Mucosa of gallbladder (tissue), 1 donor: ENCODE results near the gene ESR2. TPM values are rescaled to one million over a fixed set of nuclear protein-coding genes. Genes with fewer than 3 reads are reported as not detected.
"Not testable (repeated sequence)": the region's sequence is repeated elsewhere in the genome, so short reads cannot be mapped to it uniquely, and the experiment has no call there.

Experiments
- DNase-seq: peaks from one replicate; pipeline ENCODE4 v3.0.0-alpha.2; 2020; ENCODE audit warnings: low spot score
- total RNA-seq: library from RNA; stranded (reverse); gene quantifications from one replicate; pipeline ENCODE4 v1.2.1, GENCODE V29; 2021
- donor health status: DM: no; HTN: no; CAD: no.

Gene ESR2
- total RNA-seq, 1 donor from 2014 or later, result 0.26 TPM

GRCh38 chr14:64221391-64222003 lies 72.7 kb downstream of the ESR2 start:
- no peak for DNase-seq

GRCh38 chr14:64220466-64220865 lies 73.7 kb downstream of the ESR2 start:
- peak; percentile 28 for DNase-seq

GRCh38 chr14:64220056-64220455 lies 74.1 kb downstream of the ESR2 start:
- no peak for DNase-seq

GRCh38 chr14:64218344-64219240 lies 75.6 kb downstream of the ESR2 start:
- DNase-seq, result no peak

GRCh38 chr14:64217834-64218233 lies 76.3 kb downstream of the ESR2 start:
- no peak for DNase-seq

GRCh38 chr14:64217308-64217707 lies 76.9 kb downstream of the ESR2 start:
- DNase-seq, result no peak

GRCh38 chr14:64215978-64216377 lies 78.2 kb downstream of the ESR2 start:
- DNase-seq, result no peak

- DNase-seq, result no peak
These were observed 78.9 kb downstream of the ESR2 start for GRCh38 chr14:64215274-64215673.

GRCh38 chr14:64213853-64214570 lies 80.2 kb downstream of the ESR2 start:
- DNase-seq, result no peak

- DNase-seq, result no peak
These were observed 81.1 kb downstream of the ESR2 start for GRCh38 chr14:64213086-64213485.

GRCh38 chr14:64212666-64213065 lies 81.5 kb downstream of the ESR2 start:
- no peak for DNase-seq

- not testable (repeated sequence) for DNase-seq
These were observed 83.3 kb downstream of the ESR2 start for GRCh38 chr14:64210912-64211311.

GRCh38 chr14:64210216-64210615 lies 84.0 kb downstream of the ESR2 start:
- DNase-seq, result no peak

- peak; percentile 40 for DNase-seq
These were observed 84.6 kb downstream of the ESR2 start for GRCh38 chr14:64209444-64210131.

GRCh38 chr14:64208981-64209380 lies 85.2 kb downstream of the ESR2 start:
- DNase-seq, result no peak

GRCh38 chr14:64208261-64208660 lies 85.9 kb downstream of the ESR2 start:
- DNase-seq, result no peak

GRCh38 chr14:64203366-64204006 lies 90.7 kb downstream of the ESR2 start:
- DNase-seq, result no peak

GRCh38 chr14:64202716-64203115 lies 91.5 kb downstream of the ESR2 start:
- DNase-seq, result no peak

- no peak for DNase-seq
These were observed 92.1 kb downstream of the ESR2 start for GRCh38 chr14:64201921-64202545.

GRCh38 chr14:64201296-64201695 lies 92.9 kb downstream of the ESR2 start:
- no peak for DNase-seq

- DNase-seq, result no peak
These were observed 94.0 kb downstream of the ESR2 start for GRCh38 chr14:64200170-64200569.
